GM19468 (cell line): ENCODE measurements around the gene SLC5A11.
"Not testable (repeated sequence)": the region's sequence is repeated elsewhere in the genome, so short reads cannot be mapped to it uniquely, and the experiment has no call there.

Experiments used
- ATAC-seq: cut with Tn5 transposase; IDR thresholded peaks from one replicate; pipeline ENCODE4 v1.9.1; 2021; ENCODE audit warnings: mild to moderate bottlenecking, moderate library complexity, moderate number of reproducible peaks; ENCODE audit not compliant: unreplicated experiment; ENCODE audit errors: extremely low read depth

Gene SLC5A11, protein sequence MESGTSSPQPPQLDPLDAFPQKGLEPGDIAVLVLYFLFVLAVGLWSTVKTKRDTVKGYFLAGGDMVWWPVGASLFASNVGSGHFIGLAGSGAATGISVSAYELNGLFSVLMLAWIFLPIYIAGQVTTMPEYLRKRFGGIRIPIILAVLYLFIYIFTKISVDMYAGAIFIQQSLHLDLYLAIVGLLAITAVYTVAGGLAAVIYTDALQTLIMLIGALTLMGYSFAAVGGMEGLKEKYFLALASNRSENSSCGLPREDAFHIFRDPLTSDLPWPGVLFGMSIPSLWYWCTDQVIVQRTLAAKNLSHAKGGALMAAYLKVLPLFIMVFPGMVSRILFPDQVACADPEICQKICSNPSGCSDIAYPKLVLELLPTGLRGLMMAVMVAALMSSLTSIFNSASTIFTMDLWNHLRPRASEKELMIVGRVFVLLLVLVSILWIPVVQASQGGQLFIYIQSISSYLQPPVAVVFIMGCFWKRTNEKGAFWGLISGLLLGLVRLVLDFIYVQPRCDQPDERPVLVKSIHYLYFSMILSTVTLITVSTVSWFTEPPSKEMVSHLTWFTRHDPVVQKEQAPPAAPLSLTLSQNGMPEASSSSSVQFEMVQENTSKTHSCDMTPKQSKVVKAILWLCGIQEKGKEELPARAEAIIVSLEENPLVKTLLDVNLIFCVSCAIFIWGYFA

GRCh38 chr16:24845726-24846547 lies at the start of gene SLC5A11:
SLC5A11 (plus strand) TSS chr16:24845963; CDS start chr16:24858644, 12,681 bp downstream.
- ATAC-seq, result no peak

DNA sequence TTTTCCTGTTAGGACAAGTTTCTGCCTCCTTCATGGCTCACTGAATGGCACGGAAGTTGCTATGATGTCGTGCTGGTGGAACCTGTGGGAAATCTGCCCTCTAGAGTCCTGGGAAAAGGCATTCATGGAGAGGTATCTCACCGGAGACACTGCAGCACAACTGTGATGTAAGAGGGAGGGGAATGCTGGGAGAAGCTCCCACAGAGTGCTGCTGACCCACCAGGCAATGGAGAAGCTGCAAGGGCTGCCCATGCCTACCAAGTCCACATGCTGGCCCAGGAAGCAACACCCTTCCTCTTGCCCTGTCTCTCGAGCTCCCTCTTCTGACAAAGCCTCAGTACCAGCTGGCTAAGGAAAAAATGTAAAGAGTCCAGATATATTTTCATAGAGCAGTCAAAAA lies 45.2 kb upstream of the SLC5A11 start:
- no peak for ATAC-seq

DNA sequence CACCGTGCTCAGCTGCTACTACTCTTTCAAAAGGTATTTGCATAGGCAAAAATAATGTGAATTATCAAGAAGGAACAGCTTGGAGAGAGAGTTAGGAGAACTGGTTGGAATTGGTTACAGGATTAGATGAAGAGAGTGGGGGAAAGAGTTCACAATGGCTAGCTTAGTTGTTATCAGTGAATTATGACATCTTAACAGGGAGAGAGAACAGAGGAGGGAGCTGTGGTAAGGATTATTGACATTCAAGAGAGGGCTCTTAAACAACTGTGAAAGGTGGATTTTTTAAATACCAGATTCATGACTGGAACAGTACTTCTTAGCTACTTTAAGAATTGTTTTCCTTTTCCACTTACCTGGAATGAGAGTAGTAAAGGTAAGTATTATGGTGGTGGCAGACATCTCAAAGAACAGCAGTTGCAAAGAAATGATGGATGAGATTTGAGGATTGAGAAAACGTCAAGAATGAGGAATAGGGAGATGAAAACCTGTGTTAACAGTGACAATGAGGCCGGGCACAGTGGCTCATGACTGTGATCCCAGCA lies 43.9 kb upstream of the SLC5A11 start:
- ATAC-seq, result no peak

DNA sequence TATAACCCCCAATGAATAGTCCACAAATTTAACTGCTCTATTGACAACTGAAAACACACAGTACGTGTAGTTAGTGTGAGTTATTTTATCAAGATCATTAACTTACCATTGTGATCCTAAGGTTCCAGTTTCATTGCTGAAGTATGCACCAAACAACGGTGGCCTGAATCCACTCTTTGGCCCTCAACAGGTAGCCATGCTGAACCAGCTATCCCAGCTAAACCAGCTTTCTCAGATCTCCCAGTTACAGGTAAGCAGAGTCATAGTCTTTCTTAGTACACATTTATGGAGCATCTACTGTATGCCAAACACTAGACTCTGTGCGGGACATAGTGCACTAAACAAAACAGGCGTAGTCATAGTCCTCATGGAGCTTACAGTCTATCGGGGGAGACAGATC lies 40.3 kb upstream of the SLC5A11 start:
- ATAC-seq, result no peak

DNA sequence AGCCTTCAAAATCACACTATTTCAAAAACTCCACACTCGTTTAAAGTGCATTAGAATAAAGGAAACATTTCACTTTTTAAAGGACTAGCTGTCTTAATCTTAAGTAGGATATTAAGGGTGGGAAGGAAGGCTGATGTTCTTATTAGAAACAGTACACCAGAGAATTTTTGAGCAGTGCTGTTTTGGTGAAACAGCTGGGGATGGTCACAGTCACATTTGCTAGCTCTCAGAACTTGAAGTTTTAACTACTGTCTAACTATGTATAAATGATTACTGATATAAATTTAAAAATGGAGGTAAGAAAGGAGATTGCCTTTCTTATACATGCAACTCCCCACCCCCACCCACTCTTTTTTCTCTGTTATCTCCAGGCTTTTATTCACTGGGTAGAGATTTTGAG lies 38.5 kb upstream of the SLC5A11 start:
- no peak for ATAC-seq

- no peak for ATAC-seq
These were observed 34.6 kb upstream of the SLC5A11 start for GRCh38 chr16:24810951-24811843.

DNA sequence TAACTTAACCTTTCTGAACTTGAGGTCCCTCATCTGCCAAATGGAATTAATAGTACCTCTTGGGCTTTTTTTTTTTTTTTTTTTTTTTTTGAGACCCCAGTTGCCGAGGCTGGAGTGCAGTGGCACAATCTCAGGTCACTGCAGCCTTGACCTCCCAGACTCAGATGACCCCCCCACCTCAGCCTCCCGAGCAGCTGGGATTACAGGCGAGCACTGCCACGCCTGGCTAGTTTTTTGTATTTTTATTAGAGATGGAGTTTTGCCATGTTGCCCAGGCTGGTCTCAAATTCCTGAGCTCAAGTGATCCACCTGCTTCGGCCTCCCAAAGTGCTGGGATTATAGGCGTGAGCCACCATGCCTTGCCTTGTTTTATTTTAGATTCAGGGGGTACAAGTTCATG lies 33.0 kb upstream of the SLC5A11 start:
- ATAC-seq, result not testable (repeated sequence)

DNA sequence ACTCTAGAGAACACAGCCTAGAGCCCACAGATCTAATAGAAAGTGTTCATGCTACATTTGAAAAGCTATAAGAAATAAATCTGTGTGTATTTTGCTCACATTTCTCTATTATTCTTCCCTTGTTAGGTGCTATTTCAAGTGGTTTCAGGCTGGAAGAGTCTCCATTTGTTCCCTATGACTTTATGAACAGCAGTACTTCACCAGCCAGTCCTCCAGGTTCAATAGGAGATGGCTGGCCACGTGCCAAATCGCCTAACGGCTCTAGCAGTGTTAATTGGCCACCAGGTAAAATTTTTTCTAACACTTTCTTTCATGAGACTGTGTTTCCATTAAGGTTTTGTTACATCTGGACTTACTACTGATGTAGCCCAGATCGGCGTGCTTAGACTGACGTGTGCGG lies 30.7 kb upstream of the SLC5A11 start:
- no peak for ATAC-seq

GRCh38 chr16:24816688-24817087 lies 29.1 kb upstream of the SLC5A11 start:
- ATAC-seq, result no peak

- ATAC-seq, result no peak
These were observed 26.2 kb upstream of the SLC5A11 start for GRCh38 chr16:24819462-24820040.

- ATAC-seq, result no peak
These were observed 25.2 kb upstream of the SLC5A11 start for GRCh38 chr16:24820522-24820921.

DNA sequence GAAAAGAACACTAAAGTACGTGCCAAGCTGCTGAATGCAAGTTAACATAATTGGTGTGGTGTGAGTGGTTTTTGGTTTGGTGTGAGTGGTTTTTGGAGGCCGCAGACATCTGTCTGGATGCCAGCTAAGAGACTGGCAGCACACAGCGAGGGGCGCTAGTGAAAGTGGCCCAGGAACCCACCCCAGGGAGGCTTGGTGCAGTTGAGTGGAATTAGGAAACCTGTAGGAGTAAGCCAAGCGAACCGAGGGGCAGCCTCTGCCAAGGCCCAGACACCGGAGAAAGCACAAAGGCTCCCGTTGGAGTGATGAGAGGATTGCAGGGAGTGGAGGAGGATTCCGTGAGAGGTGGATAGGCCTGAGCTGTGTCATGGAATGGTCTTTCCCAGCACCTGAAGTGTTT lies 24.6 kb upstream of the SLC5A11 start:
- ATAC-seq, result no peak

GRCh38 chr16:24822542-24822941 lies 23.2 kb upstream of the SLC5A11 start:
- ATAC-seq, result no peak

DNA sequence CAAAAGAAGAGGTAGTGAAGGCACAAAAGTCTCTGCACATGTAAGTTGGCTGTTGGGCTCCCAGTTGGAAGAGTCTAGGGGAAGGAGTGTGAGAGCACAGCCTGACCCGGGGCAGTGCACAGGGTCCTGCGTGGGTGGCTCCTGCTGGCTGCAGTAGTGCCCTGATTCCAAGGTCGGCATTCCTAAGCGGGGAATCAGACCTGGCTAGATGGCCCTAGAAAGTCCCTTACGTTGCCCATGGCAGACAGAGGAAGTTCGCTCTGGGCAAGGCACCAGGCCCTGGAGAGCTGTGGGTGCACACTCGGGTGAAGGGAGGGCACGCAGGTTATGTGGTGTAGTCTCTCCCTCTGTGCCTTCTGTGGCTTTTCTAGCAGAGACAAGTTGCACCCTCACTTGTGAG lies 22.8 kb upstream of the SLC5A11 start:
- no peak for ATAC-seq

DNA sequence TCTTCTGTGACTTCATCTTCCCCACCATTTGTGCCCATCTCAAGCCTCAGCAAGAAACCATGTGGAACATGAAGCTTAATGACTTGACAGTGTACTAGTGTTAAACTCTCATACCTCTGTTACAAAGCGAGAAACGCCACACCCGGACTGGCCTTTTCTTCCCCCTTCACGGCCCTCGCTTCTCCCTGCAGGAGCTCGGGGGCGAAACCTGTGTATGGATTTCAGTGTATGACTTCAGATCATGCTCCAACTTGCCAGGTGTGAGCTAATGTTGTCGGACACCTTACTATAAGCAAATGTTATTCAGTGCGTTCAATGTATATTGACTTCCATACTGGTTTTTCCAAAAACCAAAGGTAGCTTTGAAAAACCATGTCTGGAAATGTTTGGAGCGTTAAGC lies 20.1 kb upstream of the SLC5A11 start:
- no peak for ATAC-seq

GRCh38 chr16:24826096-24826690 lies 19.6 kb upstream of the SLC5A11 start:
- no peak for ATAC-seq

DNA sequence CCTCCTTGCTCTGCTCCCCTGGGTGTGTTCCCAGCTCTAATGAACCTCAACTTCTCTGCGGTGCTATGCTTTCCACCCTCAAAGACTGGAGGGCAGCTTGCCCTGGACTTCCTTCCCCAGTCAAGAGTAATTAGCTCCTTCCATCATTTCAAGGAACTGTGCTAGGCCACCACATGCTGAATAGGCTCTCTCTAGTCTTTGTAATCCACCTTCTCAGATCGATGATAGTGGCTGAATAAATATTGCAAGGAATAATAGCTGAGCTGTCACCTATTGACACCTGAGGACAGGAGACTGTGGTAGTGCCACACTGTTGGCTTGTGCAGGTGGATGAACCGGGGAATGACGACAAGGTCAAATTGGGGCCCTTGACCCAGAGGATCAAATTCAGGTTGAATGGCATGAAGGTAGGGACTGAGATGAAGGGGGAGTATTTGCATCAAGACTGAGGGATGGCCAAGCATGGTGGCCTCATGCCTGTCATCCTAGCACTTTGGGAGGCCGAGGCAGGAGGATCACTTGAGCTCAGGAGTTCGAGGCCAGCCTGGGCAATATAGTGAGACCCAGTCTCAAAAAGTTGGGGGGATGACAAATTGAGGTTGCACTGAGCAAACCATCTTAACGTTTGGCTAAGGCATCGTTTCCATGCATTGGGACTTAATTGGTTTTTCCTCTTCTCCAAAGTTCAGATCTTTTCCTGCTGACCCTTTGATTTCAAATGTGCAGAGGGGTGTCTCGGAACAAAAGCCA lies 18.8 kb upstream of the SLC5A11 start:
- no peak for ATAC-seq

- ATAC-seq, result no peak
These were observed 16.6 kb upstream of the SLC5A11 start for GRCh38 chr16:24829153-24829552.
